8988T (cell line): Measurements from ENCODE around the gene SH3RF3.
"Not testable (repeated sequence)": the region's sequence is repeated elsewhere in the genome, so short reads cannot be mapped to it uniquely, and the experiment has no call there.

Experiments
- DNase-seq: peaks from one replicate; pipeline ENCODE4 v3.0.0; 2011

Gene SH3RF3

DNA sequence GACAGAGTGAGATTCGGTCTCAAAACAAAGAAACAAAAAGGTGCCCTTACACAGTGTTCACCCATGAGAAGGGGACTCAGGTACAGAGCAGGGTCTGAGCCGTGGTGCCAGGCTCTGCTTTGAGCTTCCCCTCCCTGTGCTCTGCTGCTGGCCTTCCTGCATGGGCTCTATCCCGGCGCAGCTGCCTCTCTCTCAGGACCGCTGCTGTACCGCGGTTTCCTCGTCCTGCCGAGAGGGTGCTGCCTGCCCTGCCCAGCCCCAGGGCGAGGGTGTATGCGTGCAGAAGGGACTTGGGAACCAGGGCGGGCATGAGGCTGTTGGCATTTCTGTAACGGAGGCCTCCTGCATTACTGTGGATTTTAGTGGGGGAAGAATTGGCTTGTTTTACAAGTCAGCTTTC lies 30.1 kb downstream of the SH3RF3 start:
- DNase-seq, result no peak

DNA sequence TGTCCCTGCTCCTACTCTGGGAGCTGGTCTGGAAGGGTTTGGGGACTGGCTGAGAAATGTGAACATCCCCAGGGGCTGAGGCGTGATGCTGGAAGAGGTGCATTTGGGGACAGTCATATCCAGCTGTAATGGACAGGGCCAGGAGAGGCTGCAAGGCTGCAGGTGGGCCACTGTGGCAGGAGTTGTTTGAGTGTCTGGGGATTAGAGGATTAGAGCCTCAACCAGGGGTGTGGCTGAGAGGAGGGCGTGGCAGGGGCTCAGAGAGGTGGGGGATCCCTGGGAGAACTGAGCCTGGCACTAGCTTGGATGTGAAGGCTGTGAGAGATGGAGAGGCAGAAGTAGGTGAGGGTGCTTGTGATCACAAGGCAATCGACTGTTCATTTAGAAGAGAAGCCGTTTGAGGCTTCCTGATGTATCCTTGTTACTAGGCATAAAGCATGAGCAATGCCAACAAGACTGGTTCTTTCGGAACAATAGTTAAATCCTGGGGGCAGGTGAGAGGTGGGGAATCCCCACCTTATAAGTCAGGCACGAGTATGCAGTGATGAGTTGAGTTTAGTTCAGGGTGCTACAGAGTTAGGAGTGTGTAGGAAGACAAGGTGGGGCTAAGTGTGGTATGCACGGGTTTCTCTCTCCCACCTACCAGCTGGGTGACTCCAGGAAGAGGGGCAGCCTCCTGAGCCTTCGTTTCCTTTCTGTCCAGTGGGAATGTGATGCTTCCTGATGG lies 31.9 kb downstream of the SH3RF3 start:
- DNase-seq, result no peak

DNA sequence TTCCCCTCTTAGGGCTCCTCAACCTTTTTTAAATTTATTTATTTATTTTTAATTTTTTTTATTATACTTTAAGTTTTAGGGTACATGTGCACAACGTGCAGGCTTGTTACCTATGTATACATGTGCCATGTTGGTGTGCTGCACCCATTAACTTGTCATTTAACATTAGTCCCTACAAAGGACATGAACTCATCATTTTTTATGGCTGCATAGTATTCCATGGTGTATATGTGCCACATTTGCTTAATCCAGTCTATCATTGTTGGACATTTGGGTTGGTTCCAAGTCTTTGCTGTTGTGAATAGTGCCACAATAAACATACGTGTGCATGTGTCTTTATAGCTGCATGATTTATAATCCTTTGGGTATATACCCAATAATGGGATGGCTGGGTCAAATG lies 33.4 kb downstream of the SH3RF3 start:
- not testable (repeated sequence) for DNase-seq

DNA sequence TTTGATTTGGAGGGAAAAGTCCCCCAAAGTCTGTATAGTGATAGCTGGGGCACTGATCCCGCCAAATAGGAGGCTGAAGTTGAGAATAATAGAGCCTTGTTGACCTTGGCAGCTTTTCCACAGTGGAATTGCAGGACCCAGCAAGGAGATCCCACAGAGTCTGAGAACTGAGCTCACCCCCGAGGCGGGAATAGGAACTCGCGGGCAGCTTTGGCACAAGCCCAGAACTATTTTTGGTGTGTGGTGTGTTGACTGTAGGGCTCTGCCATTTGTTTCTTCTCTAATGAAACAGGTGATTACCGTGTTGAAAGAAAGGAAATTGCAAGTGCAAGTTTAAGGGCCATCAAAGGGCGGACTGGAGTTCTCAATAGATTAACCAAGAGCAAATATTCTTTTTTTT lies 34.0 kb downstream of the SH3RF3 start:
- no peak for DNase-seq

DNA sequence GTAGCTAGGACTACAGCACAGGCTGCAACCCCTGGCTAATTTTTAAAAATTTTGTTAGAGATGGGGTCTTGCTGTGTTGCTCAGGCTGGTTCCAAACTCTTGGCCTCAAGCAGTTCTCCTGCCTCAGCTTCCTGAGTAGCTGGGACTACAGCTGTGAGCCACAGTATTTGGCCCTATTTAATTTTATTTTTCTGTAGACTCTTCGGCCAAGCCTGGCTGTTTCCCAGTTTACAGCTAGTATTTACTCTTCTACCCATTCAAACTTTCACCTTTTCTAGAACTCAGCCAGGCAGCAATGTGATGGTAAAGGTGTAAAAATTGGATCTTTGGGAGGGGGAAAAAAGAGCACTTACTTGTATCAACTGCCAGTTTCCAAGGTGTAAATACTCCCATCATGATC lies 35.3 kb downstream of the SH3RF3 start:
- no peak for DNase-seq

DNA sequence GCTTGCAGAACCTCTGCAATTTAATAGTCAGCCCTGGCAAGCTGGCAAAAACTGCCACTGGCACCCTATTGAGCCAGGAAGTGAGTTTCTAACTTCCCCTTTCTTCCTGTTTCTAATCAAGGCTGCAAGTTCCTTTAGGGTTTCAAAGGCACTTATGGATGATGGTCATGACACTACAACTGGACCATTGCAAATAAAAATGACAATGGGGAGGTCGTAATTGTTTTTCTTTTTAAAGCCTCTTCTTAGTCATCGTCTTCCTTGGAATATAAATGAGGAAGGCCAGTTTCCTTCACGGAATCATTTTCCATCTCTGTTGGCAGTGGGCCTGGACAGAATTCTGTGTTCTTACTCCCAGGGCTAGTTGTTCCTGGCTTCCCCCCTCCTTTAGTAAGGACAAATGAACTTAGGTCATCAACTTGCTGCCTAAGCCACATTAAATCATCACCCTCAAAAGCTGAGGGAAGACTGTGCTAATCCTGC lies 35.8 kb downstream of the SH3RF3 start:
- DNase-seq, result no peak

DNA sequence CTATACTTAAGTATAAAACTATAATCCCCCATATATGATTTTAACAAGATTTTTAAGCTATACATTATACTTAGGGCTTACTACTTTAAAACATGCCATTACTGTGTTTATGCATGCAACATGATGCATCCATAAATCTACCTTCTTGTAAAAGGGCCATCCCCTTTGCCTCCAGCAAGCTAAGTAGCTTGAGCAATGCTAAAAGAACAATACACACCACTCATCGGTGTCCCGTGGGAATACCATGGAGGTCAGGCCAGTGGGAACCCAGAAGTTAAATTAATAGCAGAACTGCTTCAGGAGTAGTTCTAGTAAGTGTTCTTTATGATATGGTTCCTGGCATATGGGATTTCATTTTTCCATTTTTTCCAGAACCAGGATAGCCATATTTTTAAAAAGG lies 37.8 kb downstream of the SH3RF3 start:
- DNase-seq, result no peak

DNA sequence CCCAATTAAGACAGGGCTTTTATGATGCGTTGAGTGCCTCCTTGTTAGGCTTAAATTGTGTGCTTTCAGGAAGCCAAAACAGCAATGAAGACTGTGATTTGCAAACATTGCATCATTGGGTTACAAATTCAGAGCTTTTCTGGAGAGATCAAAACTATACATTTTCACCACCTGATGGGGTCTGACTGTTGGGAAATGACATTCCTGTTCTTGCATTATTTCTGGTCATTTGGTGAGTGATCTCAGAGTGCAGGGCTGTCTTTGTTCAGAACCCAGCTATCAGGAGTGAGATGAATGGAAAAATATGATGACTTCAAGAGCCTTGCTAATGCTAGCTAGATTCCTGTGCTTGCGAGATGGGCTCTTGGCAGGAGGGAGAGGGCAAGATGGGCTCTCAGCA lies 39.1 kb downstream of the SH3RF3 start:
- no peak for DNase-seq

DNA sequence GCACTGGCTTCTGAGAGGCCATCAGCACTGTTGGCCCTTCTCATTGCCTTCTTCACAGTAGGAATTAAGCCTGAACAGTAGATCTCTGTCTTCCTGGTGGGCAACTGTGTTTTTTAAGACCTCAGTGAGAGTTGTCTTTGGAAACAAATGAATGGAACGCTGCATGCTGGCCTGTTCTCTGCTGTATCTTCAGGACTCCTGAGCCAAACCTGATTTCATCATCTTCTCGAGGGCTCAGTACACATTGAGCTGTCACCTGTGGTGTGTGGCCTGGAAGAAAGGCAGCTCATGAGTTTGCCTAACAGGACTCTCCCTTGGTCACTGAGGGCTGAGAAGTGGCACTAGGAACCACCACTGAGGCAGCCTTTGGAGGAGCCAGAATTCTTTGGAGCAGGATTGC lies 39.7 kb downstream of the SH3RF3 start:
- no peak for DNase-seq

DNA sequence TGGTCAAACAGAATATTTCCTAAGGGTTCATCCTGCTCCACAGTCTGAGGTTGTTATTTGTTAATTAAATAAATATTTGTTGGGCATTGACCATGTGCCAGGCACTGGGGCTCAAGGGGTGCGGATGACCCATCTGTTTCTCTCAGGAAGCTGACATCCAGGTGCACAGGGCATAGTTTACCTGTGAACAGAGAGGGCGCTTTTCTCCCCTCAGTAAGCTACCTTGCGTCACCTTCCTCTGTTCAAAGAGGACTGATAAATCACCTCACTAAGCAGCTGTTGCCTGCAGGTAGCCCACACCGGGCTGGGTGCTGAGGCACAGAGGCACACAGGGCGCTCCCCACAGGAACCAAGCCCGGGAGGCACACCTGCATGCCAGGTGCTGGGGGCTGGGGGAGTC lies 41.6 kb downstream of the SH3RF3 start:
- DNase-seq, result no peak

DNA sequence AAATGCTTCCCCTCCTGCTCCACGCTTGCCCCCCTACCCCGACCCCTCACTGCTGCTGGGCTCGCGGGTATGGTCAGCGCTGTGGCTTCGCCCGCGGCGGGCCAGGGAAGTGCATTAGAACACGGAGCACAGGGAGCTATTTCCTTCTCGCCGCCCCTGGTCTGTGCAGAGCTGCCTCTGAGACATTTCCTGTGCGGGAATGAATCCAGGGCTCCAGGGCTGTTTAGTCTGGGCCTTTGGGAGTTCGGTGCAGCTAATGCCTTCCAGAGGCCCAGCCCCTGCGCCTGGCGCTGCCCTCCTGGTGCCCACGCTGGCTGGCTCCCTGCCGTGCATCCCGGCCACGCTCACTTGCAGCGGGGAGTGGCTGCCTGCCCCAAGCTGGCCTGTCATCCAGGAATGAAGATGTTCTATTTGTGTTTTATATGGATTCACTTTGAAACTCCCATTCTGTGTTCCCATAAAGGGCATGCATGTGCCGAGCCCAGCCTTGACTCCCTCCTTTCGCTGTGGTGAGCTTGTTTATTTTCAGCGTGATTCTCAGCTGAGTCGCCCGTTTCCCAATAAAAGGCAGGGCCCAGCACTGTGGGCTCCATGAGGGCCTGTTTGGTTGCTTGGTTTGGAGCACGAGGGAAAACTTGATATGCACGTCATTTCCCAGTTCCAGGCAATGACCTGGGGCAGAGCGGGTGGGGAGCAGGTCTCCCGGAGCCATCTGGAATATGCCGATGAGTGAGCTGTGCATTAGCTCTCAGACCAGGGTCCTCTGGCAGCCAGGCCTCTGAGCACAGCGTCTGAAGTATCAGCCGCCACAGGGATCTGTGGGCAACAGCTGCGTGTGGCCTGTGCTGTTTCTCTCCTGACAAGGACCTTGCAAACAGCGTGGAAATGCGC lies 42.7 kb downstream of the SH3RF3 start:
- no peak for DNase-seq

DNA sequence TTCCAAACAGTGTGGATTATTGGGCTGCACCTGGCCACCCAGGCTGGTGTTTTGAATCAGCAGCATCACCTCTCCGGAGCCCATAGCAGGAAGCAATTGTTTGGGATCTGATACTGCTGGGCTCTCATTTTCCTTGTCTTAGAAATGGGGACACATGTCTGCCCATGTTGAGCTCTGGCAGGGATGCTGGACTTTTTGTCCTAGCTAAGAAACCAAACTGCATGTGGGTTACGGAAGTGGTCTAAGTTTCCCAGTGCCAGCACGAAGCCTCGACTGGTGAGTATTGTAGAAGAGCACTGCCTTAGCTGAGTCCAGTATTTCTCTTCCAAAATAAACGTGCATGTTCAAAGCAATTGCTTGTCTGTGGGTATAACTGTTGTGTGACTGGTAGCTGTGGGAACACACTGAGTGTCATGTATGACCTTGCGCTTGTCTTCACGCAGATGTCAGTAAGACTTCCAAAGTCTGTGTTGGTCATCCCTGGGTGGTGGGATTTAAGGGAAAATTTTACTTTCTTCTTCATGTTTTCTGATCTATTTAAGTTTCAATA lies 43.6 kb downstream of the SH3RF3 start:
- DNase-seq, result no peak

DNA sequence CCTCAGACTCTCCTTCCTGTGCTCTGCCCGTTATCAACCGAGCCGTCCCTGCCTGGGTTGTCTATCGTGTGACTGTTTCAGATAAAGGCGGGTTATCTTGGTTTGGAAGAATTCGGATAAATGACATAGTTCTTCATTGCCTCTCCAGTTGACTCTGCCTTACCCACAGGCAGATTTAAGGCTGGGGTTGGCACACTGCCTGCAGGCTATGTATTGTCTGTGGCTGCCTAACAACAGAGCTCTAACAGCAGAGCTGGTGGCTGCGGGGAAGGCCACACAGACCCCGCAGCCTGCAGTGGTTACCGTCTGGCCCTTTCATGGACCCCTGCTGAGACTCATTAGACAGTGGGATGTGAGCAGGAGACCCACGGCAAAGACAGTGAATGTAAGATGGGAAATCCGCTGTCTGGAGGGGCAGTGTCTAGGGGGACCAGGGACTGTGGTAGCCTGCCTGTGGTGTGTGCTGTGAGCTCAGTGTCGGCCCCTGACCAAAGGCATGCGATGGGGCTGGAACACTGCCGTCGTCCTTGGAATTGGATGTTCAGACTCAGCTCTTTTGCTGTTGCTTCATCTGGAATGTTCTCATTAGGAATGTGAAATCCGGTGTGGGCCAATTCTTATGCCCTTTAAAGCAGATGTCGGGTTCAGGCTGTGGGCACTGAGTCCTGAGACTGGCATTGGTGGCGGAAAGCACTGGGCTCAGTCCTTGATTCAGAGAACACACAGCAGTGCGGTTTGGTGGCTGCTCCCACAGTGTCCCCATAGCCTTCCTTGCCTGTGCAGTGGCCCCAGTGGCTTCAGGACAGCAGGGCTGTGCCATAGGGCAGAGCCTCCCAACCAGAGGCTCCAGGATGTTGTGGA lies 44.5 kb downstream of the SH3RF3 start:
- DNase-seq, result no peak

DNA sequence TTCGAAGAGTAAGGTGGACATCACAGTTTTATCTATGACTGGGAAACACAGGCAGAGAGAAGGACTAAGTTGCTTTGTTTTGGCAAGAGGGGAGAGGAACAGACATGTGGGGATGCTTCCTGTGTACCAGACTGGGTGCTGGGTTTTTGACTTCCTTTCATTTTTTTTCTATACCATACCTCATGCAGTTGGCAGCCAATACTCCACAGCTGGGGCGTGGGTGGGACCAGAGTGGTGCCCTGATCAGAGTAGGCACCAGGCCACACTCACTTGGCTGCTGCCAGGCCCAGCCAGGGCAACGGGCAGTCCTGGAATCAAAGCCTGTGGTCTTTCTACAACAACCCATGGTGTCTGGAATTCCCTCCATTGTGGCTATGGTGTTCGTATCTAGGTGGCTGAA lies 45.2 kb downstream of the SH3RF3 start:
- no peak for DNase-seq

DNA sequence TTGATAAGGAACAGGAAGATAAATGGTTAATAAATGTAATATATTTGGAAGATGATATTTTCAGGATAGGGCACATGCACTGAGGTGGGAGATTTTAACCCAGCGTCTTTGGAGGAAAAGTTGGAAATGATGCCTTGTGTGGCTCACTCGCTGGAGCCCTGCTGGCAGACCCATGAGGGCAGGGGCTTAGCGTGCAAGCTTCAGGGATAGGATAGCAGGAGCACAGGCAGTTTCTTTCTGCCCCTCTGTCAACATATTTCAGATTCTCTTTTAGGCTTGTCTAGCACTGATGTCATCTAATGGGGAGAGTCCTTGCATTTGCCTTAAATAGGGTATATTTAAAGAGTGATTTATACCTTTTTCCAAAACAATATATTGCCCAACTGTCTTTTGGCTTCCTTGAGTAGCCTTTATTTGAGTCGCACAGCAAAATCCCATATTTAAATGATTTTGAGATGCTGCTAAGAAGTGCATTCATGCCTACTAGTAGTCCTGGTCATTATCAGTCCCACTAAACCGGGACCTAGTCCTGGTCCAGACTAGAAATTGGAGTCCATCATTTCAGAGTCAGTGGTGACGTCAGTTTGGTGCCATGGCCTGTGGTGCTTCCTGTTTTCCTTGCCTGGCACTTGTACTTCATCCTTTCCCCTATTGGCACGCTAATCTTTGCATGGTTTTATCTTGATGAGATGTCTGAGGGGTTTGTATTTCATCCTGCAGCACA lies 45.8 kb downstream of the SH3RF3 start:
- no peak for DNase-seq

DNA sequence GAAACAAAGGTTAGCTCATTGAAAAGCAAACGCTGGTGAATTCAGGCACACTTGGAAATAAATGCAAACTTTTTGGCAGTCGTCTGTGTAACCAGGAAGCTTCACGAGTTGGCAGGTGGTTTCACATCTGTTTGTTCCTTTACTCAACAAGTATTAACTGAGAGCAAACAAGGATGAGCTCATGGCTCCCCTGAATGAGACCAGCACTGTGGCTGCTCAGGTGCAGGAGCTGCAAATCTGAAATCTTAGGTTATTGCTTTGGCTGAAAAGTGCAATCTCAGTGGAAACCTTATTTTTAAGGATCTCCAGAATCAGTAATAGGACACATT lies 46.3 kb downstream of the SH3RF3 start:
- no peak for DNase-seq

DNA sequence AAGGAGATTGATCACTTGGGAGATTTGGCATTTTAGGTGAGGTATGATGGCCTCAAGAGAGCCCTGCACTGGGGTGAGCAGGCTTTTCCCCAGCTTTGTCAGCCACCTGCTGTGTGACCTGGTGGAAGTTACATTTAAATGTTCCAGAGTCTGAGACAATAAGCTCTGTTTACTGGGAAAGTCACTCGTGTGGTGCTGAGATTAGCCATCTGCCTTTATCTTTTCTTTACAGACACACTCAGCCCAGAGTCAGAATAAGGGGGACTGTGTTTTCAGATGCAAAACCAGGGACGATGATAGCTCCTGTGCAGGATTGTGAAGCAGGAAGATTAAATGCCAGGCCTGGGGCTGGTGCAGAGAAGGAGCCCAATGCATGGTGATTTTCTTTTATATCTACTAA lies 47.9 kb downstream of the SH3RF3 start:
- no peak for DNase-seq

DNA sequence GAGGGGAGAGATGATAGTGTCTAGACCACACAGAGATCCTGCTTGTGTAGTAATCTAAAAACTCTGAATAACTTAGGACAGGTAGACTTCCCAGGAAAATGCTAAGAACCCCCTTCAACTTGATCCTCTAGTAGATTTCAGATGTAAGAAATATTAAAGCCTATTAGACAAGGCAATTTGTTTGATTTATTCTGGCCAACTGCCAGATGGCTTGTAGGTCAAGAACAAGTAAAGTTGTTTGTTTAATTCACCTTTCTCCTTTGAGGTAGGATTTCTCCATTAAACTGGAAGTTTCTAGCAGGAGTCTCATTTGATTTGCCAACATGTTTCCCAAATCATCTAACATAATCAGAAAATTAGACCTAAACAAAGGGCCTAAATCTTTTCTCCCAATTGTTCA lies 48.6 kb downstream of the SH3RF3 start:
- no peak for DNase-seq

DNA sequence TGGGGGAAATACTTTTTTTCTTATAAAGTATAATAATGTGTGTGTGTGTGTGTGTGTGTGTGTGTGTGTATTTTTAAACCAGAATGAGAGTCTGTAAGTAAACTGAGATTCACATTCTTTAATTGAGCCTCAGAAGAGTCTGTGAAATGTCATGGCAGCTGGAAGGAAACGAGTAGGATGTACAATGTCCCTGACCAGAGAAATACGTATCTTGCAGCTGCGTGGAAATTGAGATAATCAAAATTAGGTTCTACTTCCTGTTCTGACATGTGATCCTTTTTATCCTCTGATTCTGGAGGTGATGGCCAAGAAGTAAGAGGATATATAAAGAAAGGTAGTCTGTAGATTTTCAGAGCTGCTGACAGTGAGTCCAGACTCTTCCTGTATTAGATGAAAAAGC lies 50.0 kb downstream of the SH3RF3 start:
- no peak for DNase-seq

DNA sequence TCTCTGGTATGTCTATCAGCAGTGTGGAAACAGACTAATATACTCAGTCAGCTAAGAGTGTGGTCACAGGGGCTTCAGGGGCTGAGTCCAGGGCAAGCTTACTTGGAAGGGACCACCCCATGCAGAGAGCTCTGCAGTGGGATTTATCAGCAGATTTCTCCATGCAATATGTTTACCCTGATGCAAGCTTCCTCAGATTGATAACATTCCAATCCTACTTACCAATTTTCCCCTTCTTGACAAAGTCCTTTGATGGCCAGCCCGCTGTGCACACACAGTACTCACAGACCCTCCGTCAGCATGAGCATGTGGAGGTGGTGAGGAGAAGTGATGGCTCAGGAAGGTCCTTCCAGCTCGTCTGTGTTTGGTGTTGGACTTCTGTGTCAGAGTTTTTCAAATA lies 51.8 kb downstream of the SH3RF3 start:
- no peak for DNase-seq

DNA sequence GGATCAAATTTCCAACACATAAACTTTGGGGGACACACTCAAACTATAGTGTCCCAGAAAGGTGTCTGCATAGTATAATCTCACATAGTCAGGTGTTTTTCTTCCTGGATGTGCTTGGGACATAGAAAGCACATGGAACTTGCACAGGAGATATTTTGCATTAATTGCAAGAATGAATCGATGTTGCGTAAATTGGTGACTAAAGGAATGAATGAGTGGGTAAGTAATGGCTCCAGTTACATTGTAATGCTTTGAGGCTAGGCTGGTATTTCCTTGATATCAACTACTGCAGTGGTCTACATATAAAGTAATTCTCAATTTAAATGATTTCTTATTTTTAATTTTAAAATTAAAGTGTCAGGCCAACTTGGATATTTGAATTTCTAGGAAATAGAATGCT lies 53.4 kb downstream of the SH3RF3 start:
- DNase-seq, result no peak

DNA sequence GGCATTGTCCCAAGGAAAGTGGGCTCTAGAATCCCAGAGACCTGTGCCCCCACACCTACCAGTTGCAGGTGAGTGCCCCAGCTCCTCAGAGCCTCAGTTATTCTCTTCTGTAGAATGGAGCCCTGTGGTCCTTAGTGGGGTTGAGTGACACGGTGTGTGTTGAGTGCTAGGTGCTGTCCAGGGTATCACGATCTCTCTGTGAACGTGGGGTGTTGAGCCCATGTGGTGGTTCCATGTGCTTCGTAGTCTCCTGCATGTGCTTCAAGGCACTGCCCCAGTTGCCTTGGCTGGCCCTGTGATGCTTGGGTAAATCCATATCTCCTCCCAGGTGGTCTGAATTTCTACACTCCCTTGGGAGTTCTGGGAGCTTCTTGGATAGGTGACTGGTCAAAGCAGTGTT lies 54.9 kb downstream of the SH3RF3 start:
- DNase-seq, result no peak

DNA sequence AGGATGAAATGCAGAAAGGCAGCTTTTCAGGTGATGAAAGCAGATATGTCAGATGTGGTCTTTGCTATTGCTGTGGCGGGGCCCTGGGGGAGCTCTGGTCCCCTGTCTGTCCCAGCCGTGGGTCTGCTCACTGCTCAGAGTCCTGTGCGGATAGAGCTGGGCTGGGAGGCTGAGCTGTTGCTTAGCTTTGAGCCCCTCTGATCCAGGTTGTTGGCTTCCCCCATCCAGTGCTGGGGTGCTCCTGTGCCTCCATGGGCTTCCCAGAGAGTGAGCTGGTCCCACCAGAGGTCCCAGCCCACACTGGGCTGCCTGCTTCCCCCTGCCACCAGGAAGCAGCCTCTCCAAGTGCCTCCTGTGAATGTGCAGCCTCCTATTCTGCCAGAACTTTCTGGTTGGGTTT lies 55.4 kb downstream of the SH3RF3 start:
- DNase-seq, result no peak
